ENCODE measurements around the gene SYNDIG1L.
"Not testable (repeated sequence)": the region's sequence is repeated elsewhere in the genome, so short reads cannot be mapped to it uniquely, and the experiment has no call there.

The SYNDIG1L gene

DNA sequence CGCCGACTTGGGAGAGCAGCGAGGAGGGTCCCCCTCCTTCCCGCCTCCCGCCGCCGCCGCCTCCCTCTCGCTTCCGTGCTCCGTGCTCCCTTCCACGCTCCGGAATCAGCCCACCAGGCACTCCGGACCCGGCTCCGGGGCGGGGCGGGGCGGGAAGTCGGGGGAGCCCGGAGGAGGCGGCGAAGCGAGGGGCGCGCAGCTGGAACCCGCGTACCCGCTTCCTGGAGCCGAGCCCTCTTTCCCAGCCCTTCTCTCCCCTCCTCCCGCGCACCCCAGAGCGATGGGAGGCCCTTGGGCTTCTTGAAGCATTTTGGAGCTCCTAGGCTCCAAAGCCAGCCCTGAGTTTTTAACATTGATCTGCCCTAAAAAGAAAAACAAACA, at the start of gene SYNDIG1L:
Gene SYNDIG1L, minus strand, starts transcription at position 9 of the 381 bp plus-strand sequence. CDS start 16,466 bp downstream, outside the sequence.
- no peak for ATAC-seq

DNA sequence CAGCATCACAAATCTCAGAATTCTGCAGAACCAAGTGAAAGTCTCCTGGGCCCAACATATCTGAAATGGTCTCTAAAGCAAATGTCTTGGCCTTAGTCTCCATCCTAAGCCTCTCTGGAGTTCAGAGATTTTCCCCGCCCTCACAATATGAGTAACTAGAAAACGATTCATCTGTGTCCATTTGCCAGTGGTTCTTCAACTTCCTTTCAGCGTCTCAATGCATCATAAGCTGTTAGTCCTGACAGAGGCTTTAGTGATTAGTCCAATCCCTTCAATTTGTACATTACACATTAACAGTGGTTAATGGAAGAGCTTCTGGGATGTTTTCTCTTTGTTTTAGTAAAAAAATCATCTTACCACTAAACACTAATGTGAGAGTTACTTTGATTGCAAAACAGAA, 49.7 kb upstream of the SYNDIG1L start:
- ATAC-seq = no peak

DNA sequence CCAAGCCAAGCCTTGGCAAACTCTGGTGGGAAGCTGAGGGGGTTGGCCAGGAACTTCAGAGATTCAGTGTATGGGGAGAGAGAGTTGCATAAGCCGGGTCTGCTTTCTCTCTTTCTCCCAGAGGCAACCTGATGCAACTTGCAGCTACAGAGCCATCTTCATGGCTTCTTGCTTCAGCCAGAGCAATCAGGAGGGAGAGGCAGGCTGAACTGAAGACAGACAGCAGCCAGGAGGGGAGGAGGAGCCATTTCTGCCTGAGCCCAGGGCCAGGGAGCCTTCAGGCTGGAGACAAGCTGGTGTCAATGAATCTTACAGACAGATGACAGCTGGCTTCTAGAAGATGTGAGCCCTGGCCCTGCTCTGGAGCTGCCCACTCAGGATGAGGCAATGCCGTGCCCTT, 48.4 kb upstream of the SYNDIG1L start:
- ATAC-seq = no peak

DNA sequence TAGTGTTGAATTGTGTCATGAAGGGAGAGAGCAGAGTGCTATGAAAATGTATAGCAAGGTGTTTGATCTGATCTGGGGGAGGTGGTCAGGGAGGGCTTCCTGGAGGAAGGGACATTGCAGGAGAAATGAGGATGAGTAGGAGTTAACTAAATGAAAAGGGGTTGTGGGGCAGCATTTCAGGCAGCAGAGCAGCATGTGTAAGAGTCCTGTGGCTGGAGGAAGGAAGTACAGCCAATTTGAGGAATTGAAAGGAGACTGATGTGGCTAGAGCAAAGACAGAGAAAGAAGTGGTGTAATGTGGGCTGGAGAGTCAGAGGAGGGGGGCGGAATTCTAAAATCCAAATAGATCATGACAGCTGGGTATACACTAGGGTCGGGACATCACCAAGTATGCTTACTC, 46.6 kb upstream of the SYNDIG1L start:
- no peak for ATAC-seq

DNA sequence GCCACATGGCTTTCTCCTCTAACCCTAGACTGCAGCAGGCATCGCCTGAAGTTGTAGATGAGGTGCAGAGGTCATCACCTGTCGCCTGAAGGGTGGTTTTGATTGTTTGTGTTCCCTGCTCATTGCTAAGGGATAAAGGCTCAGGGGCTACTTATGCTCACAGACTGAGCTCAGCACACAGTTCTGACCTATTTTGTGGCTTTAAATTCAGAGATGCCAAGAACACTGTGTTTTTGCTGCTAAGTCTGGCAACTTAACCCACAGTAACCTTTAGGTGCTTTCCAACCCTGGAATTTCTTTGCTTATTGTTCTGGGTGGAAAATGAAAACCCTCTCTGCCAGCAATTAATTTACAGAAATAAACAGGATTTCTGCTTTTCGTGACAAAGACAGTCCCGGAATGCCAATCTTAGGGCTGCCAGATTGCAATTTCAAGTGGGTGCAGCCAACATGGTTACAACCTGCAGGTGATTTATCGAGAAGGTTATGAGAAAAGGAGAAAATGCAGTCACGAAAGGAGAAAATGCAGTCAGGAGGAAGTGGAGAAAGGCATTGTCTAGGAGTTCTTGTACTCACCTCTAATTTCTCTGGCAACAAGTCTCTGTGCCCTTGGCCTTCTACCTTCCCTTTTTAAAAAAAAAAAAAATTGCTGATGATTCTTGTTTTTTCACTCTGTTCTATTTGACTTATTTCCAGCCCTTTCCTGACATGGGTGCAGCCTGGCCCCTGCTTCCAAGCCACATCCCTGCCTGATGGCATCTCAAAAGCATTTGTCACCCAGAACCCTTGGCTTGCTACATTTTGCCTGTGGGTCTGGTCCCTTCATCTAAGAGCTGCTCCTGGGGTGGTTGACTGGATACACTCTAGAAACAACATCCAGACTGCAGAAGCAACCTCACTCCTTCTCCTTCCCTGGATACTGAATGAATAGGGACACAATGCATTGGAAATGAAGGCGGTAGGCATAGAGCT, 43.8 kb upstream of the SYNDIG1L start:
- no peak for ATAC-seq

DNA sequence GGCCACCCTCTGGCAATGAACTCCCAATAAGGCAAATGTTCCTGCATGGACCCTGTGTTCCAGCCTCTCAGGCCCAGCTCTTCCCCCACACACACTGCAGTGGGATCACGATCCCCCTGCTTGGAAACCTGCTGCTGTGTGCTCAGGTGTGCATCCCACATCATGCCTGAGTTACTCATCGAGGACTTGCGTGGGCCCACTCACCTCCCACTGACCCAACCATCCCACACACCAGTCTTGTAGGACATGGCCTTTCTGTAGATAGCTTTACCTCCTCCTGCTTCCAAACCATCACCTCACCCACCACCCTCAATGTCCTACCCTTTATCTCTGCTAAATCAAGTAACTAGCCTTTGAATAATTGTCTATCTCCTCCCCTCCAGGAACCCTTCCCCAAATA, 42.5 kb upstream of the SYNDIG1L start:
- no peak for ATAC-seq

DNA sequence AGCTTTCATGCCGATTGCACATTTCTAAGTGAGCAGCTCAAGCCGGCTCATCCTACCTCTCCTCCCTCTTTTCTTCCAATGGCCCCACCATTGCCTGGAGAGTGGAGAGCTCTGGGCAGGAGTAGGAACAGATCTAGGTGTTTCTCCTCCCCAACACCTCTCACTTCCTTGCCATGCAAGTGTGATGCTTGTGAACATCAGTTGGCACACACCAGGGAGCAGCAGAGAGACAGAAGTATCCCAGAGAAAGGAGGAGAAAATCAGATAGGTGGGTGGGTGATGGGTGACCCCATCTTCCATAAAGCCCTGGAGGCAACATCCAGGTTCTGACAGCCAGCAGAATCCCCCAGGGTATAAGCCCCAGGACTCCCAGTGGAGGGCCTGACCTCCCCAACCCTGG, 39.3 kb upstream of the SYNDIG1L start:
- no peak for ATAC-seq

DNA sequence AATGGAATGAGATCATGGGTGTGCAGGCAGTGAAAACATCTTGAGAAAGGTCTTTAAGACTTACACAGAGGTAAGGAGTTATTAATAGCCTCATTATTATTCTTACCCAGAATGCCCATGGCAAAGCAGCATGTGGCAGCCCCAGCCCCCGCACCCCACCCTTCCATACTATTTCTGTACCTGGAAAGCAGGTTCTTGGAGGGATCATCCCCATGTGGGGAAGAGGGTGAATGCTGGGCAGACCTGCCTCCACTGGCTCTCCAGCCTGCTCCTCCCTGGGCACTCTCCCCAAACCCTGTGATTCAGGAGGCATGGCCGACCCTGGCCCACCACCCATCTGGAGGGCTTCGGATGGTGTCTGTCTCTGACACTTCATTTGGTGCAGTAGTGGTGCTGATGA, 38.8 kb upstream of the SYNDIG1L start:
- ATAC-seq = no peak

DNA sequence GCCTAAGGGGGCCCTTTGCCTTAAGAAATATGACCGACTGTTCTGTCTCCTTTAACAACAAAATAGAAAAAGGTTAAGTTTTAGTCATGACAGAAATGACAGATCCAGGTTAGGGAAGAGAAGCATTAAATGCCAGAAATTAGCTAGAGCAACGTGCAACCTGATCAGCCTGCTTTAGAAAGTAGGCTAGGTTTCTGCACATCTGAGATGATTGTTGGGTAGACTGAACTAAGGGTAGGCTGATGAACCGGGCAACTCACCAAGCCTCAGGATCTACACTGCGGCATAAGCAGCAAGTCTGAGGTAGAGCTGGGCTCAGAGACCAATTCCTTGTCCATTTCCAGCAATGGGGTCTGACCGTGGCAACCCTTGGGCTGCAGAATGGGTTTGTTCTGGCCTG, 37.7 kb upstream of the SYNDIG1L start:
- ATAC-seq = no peak

DNA sequence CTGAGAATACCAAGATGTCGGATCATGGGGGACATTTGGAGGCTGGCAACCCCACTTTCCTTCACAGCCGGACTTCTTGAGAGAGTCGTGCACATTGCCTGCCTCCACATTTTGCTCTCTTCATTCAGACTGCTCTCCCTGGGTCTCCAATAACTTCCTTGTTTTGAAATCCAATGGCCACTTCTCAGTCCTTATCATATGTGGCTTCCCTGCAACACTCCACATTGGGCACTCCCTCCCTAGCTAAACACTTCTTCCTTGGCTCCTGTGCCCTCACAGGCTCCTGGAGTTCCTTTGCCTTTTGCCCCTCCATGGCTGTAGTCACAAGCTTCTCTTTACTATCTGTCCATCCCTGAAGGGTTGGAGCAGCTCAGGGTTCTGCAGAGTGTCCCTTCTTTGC, 37.0 kb upstream of the SYNDIG1L start:
- no peak for ATAC-seq

DNA sequence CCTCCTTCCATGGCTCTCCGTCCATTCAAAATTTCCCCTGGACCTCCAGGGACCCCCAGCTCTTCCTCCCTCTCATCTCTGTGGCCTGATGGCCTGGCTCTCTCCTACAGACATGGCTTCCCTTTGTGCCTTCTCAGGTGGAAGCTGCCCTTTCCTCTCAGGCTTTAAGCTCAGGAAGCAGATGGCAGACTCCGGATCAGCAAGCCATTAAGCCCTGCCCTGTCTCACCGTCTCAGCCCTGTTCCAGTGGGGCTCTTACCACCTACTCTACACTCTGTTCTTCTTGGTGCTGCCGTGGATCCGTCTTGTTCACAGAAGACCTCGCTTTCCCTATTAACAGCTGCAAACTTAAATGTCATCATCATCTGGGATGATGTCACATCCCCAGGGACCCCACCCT, 34.0 kb upstream of the SYNDIG1L start:
- no peak for ATAC-seq

DNA sequence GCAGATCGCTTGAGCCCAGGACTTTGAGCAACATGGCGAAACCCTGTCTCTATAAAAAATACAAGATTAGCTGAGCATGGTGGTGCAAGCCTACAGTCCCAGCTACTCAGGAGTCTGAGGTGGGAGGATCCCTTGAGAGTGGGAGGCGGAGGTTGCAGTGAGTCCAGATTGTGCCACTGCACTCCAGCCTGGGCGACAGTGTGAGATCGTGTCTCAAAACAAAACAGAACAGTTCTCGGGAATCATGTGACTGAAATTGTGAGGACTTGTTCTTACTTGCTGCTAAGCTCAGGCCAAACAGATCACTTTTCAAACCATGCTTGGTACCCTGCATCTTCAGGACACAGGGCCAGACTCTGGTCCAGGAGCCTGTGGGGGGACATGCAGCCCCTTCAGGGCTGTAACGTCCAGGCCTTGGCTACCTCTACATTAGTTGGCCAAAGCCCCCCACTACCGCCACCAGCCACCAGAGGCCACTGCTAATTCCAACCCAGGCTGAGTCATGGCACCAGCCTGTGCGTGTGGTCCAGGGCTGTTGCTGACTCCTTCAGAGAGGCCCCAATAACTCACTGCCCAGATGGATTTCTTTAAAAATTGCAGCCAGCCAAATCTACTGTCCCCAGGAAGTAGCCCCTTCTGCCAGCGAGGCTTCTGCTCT, 33.4 kb upstream of the SYNDIG1L start:
- ATAC-seq = peak; percentile 59 to 61

DNA sequence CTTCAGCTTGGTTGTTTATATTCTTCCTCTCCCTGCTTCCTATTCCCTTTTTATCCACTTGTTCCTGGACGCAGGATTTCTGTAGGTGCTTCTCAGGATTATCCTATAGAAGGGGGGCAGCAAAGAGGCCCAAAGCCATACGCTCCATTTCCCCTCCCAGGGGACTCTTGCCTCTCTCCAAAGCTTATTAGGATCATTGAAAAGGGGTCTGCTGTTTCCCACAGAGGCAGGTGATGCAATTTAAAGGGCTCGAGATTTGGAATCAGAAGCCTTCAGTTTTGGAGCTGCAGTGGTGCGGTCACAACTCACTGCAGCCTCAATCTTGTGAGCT, 31.5 kb upstream of the SYNDIG1L start:
- no peak for ATAC-seq

DNA sequence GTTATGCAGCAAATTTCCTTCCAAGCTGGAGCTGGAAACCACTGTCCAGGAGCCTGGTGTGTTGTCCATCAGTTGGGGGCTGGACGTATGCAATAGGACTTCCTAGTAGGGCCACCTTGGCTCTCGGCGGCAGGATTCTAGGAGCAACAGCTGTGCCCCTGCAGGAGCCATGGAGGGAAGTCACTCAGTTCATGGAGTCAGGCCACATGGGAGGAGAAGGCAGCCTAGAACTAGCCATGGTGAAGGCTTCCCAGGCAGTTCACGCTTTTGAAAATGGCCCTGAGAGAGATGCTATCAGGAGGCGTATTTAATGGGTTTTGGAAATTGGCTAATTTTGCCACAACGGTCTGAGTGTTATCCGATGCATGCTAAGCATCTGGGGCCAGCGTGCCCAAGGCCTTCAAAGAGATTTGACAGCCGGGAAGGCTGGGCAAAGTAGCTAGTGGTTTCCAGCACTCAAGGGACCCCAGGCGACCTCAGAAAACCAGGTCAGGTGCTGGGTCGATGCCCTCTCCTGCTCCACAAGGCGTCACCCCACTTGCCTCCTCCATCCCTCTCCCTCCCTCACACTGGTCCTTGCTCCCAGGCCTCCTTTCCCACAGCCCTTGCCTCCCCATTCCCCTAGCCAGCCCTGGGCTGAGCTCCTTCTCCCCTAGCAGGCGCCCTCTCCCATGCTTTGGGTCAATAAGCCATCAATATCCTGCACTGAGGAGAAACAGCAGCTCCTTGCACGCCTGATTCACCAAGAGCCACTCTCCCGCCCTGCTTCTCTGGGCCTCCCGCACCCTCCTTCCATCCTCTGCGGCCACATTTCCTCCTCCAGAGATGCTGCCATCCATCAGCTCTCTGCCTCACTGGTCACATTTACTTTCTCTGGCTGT, 30.9 kb upstream of the SYNDIG1L start:
- no peak for ATAC-seq

DNA sequence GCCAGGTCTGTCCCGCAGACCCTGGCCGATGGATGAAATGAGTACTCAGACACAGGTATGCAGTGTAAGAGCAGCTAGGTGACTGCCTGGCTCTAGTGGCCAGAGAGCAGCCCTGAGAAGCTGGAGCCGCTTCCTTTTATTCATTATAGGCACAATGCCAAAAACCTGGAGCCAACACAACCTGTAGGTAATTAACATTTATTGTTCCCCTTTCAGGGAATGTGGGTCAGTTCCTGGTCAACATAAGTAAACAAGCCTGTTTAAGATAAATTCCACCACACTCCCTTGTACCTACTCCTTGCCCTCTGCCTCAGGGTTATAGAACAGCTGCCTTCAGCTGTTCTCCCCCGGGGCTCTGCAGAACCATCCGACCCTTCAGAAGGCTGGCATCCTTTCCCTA, 28.4 kb upstream of the SYNDIG1L start:
- not testable (repeated sequence) for ATAC-seq

DNA sequence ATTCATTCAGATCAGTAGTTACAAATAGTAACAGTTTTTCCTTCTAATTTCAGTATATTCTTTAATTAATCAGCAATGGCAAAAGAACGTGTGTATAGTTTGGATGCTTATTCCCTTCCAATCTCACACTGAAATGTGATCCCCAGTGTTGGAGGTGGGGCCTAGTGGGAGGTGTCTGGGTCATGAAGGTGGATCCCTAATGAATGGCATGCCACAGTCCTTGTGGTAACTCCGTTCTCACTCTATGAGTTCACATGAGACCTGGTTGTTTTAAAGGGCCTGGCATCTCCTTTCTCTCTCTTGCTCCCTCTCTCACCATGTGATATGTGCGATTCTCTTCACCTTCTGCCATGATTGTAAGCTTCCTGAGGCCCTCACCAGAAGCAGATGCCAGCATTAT, 18.9 kb upstream of the SYNDIG1L start:
- ATAC-seq = no peak

DNA sequence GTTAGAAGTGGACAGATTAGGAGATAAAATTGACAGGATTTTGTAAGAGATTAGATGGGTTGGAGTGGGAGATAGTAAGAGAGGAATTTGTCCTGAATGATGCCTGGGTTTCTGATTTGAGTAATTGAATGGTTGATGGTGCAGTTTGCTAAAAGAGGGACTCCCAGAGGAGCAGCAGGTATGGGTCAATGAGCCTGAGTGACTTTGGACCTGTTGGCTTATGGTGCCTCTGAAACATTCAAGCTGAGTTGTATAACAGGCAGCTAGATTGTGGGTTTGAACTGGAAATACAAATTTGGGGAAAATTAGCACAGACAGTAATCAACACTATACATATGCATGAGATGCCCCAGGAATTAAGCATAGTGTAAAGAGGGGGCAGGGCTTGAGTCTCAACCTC, 16.7 kb upstream of the SYNDIG1L start:
- no peak for ATAC-seq

DNA sequence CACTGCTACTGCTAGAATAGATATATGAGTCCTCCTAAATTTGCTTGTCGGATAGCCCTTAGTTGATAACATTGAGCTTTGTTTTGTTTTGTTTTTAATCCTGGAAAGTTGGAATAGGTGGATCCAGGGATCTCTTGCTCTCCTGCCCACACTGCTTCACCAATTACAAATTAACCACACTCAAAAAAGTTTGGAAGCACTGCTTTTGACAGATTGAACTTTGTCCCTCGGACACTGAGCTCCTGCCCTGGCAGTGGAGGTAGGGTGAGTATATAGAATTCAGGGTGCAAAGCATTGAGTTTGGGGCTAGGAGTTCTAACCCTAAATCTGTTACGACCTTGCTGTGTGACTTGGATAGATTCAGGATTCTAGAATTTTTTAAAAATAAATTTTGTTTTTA, 15.1 kb upstream of the SYNDIG1L start:
- no peak for ATAC-seq

DNA sequence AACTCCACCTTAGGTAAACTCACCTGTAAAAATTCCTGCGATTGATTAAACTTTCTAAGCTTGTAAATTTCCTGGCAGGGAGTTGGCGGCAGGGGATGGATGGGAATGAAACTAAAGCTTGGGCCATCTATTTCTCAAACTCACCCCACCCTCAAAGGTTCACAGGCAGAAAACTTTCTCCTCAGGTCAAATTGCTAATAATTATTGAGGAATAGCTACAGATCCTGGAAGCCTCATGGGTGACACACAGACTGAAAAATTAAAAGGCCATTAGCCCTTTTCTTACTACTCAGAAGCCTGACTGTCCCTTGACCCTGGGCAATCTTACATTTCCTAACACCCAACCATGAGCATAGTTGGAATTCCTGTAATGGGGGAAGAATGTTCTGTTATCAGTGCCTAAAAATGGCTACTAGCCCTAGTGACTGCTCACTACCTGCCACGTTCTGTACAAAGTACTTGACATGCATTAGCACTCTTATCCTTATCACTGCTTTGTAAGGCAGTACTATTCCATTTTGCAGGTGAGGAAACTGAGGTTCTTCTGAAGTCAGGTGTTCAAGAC, 12.4 kb upstream of the SYNDIG1L start:
- ATAC-seq = no peak

DNA sequence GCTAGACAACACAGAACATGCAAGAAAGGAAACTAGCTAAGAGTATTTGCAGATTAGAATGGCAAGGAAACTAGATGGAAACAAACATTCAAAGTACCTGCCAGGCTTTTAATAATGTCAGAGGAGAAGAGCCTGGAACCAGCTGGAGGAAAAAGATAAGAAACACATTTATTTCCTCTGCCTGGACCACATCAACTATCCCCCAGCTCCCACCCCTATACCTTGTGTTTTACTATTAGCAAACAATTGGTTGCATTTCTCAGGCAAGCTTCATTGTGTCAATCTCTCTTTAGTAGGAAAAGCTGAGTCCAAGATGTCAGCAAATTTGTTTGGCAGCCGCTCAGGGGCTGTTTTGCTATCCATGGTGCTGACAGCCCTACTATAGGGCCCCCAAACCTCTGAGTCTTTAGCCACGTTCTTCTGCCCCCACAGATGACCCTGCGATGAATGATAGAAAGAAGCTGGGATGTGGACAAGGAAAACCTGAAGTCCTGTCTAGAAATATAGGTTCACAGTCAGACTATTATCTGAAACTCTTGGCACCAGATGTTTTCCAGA, 11.6 kb upstream of the SYNDIG1L start:
- no peak for ATAC-seq

DNA sequence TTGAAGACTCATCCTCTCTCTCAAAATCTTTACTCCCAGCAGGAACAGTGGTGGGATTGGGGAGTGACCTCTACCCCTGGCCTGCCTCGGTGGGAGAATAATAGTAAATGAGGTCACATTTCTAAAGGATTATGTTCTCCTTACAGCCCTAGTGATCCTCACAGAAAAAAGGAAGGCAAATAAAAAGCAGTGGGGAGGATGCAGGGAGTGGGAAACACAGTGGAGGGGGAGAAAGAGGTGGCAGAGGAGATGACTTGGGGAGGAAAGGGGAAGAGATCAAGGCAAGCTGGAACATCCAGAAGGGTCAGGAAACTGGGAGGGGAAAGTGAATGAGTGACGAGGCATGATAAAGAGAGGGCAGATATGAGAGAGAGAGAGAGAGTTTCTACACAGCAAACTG, 8.3 kb upstream of the SYNDIG1L start:
- ATAC-seq = no peak

DNA sequence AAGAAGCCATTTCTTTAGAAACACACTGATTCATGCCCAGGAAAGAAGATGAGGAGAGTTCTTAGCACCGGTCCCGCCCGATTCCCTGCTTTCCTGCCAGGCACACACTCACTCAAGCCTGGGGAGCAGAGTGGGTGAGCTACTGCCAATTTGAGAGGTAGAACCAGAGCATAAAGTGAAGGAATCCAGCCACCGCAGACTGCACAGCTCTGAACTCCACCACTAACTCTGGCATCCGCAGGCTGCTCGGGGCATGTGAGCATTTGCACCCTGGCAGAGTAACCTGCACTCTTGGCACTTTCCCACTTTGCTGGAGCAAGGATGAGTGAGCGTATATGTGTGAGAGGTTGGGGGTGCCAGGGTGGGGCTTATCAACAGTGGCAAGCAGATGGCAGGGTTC, 4.0 kb upstream of the SYNDIG1L start:
- no peak for ATAC-seq

DNA sequence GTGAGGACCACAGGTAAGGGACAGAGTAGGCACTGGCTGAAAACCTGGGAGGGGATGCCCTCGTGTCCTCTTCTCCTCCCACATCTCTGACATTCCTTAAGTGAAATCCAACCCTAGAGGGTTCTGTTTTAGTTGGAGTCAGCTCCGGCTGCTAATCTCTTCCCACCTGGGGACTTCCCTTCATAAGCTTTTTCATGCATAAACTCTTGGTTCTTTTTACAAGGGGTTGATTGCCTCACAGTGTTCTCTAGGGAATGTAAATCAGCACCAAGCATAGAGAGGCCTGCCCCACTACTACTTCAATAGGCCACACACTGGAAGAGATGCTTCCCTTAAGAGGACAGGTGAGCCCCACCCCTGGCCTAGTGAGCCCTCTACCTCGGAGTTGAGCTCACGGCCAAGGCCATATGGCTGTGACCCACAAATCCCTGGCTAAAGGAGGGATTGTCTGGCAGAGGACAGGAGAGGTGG, 3.2 kb upstream of the SYNDIG1L start:
- no peak for ATAC-seq

All from activated CD4-positive, CD25-positive, alpha-beta regulatory T cell treated with anti-CD3 and anti-CD28 coated beads, Interleukin-2, amount 50 U/mL, for 24 hours (primary cell).